Effector CD4-positive, alpha-beta T cell (primary cell): ENCODE data around the gene LAMP2.
"Not testable (repeated sequence)": the region's sequence is repeated elsewhere in the genome, so short reads cannot be mapped to it uniquely, and the experiment has no call there.

Source experiments
- DNase-seq: peaks from one replicate; pipeline ENCODE4 v3.0.0-alpha.2; 2020
- total RNA-seq: gene quantifications from one replicate; lab custom pipeline; 2026; lab: John Stamatoyannopoulos, UW

LAMP2 gene
- 36.0 reads per million, percentile 61 among the genes with 10 or more reads in this experiment for total RNA-seq

GRCh38 chrX:120468825-120469525, at the start of gene LAMP2:
Gene LAMP2 (minus strand): TSS chrX:120469296. CDS start chrX:120469169, 127 bp downstream.
- peak; percentile 71 for DNase-seq

GRCh38 chrX:120517936-120518335, 48.8 kb upstream of the LAMP2 start:
- DNase-seq, result no peak

- no peak for DNase-seq
These were observed 45.1 kb upstream of the LAMP2 start for GRCh38 chrX:120514236-120514635.

DNA sequence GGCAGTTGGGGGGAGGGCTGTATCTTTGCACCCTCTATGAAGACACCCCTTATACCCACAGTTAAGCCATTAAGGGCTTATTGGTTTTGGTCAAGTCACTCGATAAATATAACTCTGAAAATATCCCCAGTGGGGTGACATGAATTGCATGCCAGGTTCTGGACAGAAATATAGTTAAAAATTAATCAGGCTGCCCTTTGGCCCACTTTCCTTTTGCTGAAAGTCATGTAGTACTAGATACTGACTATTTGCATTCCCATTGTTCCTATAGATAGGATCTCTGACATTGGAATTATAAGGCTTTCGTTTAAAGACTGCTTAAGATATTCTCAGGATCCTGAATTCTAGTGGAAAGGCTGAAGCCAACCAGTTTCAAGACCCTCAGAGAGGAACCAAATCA, 43.5 kb upstream of the LAMP2 start:
- DNase-seq, result no peak

- no peak for DNase-seq
These were observed 43.1 kb upstream of the LAMP2 start for GRCh38 chrX:120512222-120512621.

DNA sequence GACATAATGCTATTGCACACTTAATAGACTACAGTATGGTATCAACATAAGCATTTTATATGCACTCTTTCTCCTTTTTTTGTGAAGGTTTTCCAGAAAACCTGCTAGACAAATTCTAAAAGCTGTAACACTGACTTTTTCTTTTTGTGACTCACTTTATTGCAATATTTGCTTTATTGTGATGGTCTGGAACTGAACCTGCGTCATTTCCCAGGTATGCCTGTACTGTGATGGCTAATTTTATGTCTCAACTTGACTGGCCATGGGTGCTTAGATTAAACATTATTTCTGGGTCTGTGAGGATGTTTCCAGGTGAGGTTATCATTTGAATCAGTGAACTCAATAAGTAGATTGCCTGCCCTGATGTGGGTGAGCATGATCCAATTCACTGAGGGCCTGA, 35.5 kb upstream of the LAMP2 start:
- no peak for DNase-seq

DNA sequence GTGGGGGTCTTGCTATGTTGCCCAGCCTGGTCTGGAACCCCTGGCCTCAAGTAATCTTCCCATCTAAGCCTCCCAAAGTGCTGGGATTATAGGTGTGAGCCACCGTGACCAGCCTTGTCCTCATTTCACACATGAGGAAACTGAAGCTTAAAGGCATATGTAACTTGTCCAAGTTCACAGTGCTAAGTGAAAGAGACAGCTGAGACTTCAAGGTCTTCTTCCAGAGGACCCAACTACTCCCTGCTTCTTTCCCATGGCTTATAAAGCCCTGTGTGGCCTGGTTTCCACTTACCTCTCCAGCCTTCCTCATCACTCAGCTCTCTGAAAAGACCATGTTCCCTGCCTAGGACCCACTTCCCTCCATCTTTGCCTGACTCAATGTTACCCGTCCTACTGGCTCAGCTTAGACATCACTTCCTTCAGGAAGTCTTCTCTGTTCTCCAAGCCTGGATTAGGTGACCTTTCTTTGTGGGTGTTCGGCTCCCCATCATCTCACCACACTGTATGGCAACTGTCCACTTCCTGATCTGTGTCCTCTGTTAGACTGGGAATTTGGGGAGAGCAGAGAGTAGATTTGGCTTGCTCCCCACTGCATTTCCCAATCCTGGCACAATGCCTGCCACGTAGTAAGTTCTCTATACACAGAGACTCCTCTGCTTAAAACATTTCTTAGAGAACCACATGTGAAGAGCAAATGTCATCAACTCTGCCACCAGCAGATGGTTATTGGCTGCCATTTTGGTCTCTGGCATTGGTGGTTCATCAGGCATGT, 30.4 kb upstream of the LAMP2 start:
- DNase-seq, result no peak

- not testable (repeated sequence) for DNase-seq
These were observed 21.0 kb upstream of the LAMP2 start for GRCh38 chrX:120490119-120490518.

DNA sequence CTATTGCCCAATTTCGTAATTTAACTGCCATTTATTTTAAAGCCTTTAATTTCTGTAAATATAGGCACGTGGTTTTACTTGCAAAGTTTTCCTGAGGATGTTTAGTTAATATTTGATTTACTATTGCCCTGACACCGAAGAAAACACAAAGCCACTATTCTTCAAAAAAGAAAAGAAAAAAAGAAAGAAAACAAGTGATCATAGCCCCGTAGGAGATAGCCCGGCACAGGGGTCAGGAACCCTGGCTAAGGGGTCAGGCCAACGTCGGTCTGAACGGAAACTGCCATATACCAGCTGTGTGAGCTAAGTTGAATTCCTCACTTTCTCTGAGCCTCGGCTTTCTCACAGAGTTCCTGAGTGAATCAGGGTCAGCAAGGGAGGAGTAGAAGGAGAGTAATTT, 17.7 kb upstream of the LAMP2 start:
- DNase-seq, result no peak

DNA sequence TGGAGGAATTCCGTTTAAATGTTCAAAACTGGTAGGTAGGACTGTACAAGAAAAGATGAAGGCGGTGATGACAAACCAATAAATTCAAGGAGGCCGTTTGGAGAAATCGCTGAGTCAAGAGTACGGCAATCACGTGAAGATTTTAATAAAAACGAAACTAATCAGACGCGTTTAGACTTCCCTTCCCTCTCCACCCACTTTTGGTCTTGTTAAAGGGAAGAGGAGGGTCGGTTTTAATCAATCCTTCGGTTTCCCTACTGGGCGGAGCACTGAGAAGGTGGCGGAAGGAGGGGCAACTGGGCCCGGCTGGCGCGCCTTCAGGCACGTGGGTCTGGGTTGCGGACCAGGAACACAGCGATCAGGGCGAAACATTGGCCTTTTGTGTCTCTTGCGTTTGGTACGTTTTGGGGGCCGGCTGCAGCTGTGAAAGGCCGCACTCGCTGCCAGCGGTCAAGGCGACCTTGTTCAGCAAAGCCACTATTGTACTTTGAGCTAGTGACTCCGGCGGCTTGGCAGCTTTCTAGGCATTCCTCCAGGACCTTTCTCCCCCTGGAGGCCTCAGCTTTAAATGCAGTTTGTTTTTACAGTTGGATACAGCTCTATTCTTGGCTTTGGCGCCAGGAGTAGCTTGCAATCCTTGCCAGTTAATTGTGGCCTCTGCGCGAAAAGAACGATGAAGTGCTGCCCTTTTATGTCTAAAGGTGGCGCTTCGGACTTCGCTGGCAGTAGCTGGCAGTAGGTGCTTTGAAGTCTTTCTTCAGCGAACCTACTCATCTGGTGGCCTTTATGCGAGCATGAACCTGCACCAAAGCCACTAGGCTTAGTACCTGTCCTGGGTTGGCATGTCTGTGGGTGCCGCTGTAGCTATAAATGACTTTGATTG, 16.8 kb upstream of the LAMP2 start:
- DNase-seq, result peak; percentile 31

GRCh38 chrX:120485315-120485637, 16.2 kb upstream of the LAMP2 start:
- DNase-seq, result no peak

GRCh38 chrX:120477453-120477852, 8.4 kb upstream of the LAMP2 start:
- DNase-seq, result no peak

GRCh38 chrX:120476714-120477113, 7.6 kb upstream of the LAMP2 start:
- no peak for DNase-seq

- not testable (repeated sequence) for DNase-seq
These were observed 6.4 kb upstream of the LAMP2 start for GRCh38 chrX:120475447-120475846.

DNA sequence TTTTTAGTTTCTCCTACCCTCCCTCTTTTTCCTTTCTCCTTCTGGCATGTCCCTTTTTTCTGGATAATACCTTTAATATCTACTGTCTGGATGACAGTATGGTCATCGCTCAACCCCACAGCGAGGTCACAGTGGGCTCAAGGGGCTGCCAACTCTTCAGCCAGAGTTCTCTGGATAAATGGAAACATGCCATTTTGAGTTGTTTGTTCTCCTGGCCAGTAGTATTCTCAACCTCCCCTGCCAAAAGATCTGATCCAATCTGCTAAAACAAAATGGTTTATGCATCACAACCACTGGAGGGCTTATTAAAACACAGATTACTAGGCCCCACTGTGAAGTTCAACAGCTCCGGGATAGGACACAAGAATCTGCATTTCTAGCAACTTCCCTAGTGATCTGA, 5.0 kb upstream of the LAMP2 start:
- no peak for DNase-seq

DNA sequence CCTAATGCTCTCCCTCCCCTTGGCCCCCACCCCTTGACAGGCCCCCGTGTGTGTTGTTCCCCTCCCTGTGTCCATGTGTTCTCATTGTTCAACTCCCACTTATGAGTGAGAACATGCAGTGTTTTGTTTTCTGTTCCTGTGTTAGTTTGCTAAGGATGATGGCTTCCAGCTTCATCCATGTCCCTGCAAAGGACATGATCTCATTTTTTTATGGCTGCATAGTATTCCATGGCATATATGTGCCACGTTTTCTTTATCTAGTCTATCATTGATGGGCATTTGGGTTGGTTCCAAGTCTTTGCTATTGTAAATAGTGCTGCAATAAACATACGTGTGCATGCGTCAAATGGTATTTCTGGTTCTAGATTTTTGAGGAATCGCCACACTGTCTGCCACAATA, 561 bp upstream of the LAMP2 start:
- DNase-seq, result not testable (repeated sequence)

GRCh38 chrX:120468479-120468824, 644 bp downstream of the LAMP2 start:
- DNase-seq, result no peak

GRCh38 chrX:120468071-120468470, 1.0 kb downstream of the LAMP2 start:
- DNase-seq, result no peak

- no peak for DNase-seq
These were observed 4.7 kb downstream of the LAMP2 start for GRCh38 chrX:120464411-120464810.

DNA sequence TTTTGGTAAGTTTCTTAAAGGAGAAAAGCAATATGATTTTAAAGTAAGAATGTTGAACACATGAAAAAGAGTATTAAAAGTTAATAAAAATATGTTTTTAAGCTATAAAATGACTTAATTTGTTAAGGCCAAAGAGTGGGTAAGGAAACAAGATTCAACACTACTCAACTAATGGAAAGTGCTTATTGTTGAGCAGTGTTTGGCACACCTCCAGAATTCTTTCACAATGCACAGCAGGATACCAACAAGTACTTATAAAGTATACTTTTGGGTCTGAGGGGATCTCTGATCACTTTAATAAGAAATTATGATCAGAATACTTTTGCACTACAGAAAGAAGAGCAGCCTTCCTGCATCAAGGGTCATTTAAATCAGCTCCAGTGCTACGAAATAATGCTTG, 5.9 kb downstream of the LAMP2 start:
- DNase-seq, result no peak

DNA sequence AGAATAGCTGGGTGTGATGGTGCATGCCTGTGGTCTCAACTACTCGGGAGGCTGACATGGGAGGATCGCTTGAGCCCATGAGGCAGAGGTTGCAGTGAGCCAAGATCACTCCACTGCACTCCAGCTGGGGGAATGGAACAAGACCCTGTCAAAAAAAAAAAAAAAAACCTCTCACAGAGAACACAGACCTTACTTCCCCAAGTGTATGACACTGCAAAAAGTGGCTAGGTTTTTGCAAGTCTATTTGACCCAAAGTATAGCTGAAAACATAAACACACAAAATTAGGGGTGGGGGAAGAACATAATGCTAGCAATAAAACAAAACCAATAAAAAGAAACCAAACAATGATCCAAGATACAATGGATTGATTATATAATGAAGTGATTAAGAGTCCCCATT, 6.7 kb downstream of the LAMP2 start:
- no peak for DNase-seq

GRCh38 chrX:120459309-120459708, 9.8 kb downstream of the LAMP2 start:
- DNase-seq, result no peak

- no peak for DNase-seq
These were observed 11.3 kb downstream of the LAMP2 start for GRCh38 chrX:120457766-120458180.

DNA sequence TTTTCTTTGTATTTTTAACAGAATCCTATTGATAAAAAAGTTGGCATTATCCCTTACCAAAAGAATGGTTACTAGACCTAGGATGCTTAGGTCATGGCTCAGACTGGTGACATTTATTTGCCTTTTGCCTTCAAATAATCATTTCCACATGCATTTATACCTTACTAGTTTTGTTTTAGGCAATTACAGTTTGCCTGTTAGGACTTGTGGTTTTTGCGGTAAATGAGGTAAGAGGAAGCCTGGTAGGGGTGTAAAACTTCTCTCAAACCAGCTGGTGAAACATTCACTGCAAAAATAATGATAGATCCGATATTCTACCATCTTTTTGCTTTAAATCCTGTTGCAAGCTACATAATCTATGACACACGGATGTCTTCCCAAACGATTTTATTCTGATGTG, 12.1 kb downstream of the LAMP2 start:
- no peak for DNase-seq
